ENCODE results near the gene ROGDI. TPM values are rescaled to one million over a fixed set of nuclear protein-coding genes. Genes with fewer than 3 reads are reported as not detected.

Gene ROGDI
- total and polyA plus RNA-seq, 4 donors = 14.0 to 28.1 (median 17.4) TPM

GRCh38 chr16:4777339-4778049, 24.9 kb downstream of the ROGDI start:
- Histone ChIP-seq H3K4me3 (ENCODE audit: low read depth in 1 of 3, low read length in 3 of 3) (no peak overlapping the region), H3K27ac (ENCODE audit: low read depth in 1 of 2, low read length in 2 of 2) (no peak overlapping the region), H3K9me3 (ENCODE audit: control insufficient read depth in 4 of 4, low read length in 3 of 4) (no peaks in the 10 kb centered on the region), H3K9ac (ENCODE audit: low read depth in 1 of 2, low read length in 2 of 2) (no peak overlapping the region), H3K27me3 (ENCODE audit: control insufficient read depth in 4 of 4, insufficient read depth in 4 of 4, low read length in 3 of 4) (no peaks in the 10 kb centered on the region), H3K4me1 (ENCODE audit: control insufficient read depth in 4 of 4, insufficient read depth in 4 of 4, low read length in 3 of 4) (no peaks in the 10 kb centered on the region), H3K36me3 (ENCODE audit: control insufficient read depth in 4 of 4, insufficient read depth in 3 of 4, low read depth in 1 of 4, low read length in 3 of 4) (no peaks in the 10 kb centered on the region)
- no peak for TF ChIP-seq YY1 (IDR thresholded peaks at IDR 0.05)
- TF ChIP-seq RXRA (IDR thresholded peaks at IDR 0.05) = no peak
- no peak for TF ChIP-seq SP1 (IDR thresholded peaks at IDR 0.05)
- no peak for TF ChIP-seq HNF4G (IDR thresholded peaks at IDR 0.05)
- TF ChIP-seq JUND (IDR thresholded peaks at IDR 0.05) = no peak
- TF ChIP-seq ATF3 (IDR thresholded peaks at IDR 0.05) = no peak
- no peak for TF ChIP-seq REST (IDR thresholded peaks at IDR 0.05)
- no peak for TF ChIP-seq CTCF (IDR thresholded peaks at IDR 0.05; ENCODE audit: low read depth, low read length, missing input control)
- TF ChIP-seq RAD21 (IDR thresholded peaks at IDR 0.05) = no peak
- no peak for TF ChIP-seq GABPA (IDR thresholded peaks at IDR 0.05 in 1 of 2, conservative IDR thresholded peaks at IDR 0.05 in 1 of 2)
- TF ChIP-seq FOXA2 (IDR thresholded peaks at IDR 0.05) = no peak
- no peak for TF ChIP-seq TAF1 (conservative IDR thresholded peaks at IDR 0.05)
- TF ChIP-seq ZBTB33 (IDR thresholded peaks at IDR 0.05) = no peak
- no peak for TF ChIP-seq NR2F2 (IDR thresholded peaks at IDR 0.05)
- TF ChIP-seq MAX (IDR thresholded peaks at IDR 0.05) = no peak
- no peak for TF ChIP-seq HNF4A (conservative IDR thresholded peaks at IDR 0.05)
- no peak for DNase-seq (ENCODE audit: low spot score)
- WGBS = 87% methylated on average over 17 of the region's 17 CpGs

Data from liver (tissue), 9 donors.